Suppressor macrophage (primary cell): ENCODE results near the gene DGKG.
A peak's percentile ranks its signal among the peaks of the same experiment; 100 is the strongest.

Source experiments
- DNase-seq, 4 experiments: peaks; one replicate each; pipeline ENCODE4 v3.0.0-alpha.2; 2020 to 2022

DGKG gene

DNA sequence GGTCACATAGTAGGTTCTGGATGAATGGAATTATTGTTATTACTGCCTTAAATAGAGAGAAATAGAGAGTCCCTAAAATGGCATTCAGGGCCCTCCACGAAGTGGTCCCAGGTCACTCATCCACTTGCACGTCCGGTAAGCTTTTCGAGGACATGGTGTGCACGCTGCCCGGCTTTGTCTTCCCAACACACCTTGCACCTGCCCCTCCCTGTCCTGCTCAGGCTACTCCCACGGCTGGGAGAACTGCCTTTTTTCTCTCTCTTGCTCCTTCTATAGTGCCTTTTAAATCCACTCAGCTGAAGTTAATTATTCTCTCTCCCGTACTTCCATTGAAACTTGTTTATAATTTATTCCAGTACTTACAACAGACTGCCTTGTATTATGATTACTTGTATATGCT lies 5.6 kb upstream of the DGKG start:
- DNase-seq: no peak

DNA sequence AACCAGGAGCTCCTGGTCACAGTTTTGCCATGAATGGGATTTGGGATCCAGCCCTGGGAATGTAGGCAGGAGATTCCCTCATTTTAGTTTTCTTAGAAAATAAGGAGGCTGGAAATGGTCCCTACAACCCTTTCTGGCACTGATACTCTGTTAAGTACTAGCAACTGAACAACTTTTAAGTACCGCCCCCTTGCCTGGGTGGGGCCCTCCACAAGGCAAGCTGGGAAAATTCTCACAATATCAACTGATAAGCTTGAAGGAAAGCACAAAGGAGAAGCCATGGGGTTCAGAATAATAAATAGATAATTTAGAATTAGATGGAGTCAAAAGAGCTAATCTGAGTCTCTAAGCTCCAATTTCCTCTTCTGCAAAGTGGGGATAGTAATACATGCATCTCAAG lies 4.2 kb upstream of the DGKG start:
- no peak for DNase-seq

DNA sequence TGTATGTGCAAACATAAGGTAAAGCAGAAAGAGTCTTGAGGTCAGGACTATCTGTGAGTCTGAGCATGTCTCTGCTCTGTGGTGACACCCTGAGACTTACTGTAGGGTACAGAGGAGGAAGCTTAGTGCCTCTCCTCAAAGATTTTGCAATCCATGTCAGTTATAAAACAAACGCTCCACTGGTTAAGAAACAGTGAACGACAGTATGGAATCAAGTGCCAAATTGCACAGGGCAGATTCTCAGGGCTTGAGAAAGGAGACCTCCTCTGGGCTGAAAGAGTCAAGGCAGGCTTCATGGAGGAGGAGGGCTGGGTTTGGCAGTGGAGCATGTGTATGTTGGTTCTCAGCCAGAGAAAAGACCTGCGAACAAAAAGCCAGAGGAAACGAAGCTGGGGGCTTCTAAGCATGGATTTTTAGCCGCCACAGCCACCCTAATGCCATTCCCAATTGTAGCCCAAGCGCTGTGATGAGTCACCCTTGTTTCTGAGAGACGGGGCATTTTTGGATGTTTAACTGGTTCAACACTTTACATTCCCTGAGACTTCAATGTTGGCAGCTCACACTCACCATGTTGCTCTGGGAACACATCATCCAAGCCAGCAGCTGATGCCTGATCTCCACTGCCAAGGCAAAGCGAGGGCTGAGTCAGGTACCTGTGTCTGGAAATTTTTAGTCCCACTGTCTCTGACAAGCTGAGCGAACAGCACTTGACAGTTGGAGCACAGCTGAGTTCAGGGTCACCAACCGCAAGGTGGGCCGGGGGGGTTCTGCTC lies 3.4 kb upstream of the DGKG start:
- DNase-seq: peak; percentile 48 to 83 (median 74)

DNA sequence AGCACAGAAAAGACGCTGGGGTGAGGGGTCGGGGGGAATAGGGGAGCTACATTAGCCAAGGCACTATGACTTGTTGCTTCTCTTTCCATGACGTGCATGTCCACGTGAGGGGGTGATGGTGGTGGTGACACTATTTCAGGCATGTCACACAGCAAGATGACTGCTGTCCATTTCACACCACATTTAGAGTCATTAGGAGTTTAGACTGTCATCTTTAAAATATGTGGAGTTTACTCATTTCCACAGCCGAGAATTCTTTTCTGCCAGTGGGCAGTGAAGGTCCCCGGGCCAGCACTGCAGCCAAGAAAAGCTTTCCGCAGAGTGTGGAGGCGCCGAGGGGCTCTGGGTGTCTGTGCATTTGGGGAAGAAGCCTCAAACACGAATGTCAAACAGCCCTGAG lies 954 bp upstream of the DGKG start:
- peak in 2 of 4 experiments; percentile 23 to 36 for DNase-seq

DNA sequence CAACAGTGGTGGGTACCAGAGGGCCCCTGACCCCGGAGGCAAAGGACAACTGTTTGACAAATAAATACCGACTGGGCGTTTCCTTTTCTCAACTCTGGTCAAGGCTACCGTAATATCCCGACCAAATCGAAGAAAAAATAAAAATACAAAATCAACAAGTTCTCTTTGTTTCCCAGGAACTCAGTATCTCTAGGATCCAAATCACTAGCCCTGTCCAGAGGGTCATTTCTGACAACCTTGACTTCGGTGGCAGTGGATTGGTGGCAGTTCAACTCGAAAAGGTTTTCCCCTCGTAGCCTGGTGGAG lies 456 bp upstream of the DGKG start:
- DNase-seq: no peak

DNA sequence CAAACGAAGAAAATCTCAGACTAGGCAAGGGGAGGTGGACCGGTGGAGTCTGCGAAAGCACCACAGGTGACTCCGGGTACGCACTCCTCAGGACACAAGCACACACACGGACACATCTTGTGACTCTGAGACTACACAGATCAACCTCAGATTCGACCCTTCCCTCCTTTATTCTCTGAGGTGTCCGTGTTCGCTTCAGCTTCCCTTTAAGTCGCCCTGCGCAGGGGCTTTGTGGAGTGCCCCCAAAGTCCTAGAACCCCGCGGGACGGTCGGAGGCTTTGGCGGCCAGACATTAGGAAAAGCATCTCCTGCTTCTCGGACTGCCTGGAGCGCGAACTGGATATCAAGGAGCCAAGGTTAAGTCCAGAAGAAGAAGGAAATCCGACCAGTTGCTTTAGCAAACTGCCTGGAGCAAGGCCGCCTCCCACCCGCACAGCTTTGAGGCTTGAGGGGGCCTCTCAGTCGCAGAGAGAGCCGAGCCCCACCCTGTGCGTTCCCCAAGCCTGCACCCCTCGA lies 730 bp downstream of the DGKG start:
- no peak for DNase-seq

DNA sequence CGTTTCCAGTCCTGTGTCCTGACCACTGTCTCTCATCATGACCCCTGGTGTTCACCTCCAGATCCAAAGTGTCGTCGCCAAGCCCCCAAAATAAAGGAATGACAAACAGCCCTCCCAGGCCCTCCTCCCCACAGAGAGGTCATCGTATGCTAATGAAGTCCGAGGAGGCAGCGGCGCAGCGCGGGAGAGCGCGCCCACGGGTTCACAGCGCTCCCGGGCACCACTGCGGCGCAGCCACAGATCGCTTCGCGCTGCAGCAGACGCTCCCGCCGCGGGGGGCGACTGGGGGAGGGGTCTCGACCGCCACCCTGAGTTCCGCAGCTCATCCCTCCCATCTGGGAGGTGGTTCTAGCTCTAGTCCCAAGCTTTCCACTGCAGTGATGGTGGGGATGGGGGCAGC lies 1.3 kb downstream of the DGKG start:
- DNase-seq: peak in 3 of 4 experiments; percentile 37 to 64 (median 54)

DNA sequence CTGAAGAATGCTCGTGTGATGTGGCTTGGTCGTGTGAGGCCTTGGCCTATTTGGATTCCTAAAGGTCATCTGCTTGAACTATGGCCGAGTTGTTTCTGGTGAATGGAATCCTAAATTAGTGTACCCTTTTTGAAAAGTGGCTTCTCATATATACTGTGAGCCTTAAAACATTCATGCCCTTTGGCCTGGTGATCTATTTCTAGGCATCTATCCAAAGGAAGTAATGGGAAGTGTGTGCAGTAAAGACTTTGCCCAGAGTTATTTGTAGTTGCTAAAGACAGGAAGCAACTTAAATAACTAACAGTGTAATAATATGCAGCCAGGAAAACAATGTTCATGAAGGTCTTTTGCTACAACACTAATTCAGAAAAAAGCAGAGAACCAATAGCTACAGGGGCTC lies 3.0 kb downstream of the DGKG start:
- peak in 2 of 4 experiments; percentile 49 to 59 for DNase-seq

DNA sequence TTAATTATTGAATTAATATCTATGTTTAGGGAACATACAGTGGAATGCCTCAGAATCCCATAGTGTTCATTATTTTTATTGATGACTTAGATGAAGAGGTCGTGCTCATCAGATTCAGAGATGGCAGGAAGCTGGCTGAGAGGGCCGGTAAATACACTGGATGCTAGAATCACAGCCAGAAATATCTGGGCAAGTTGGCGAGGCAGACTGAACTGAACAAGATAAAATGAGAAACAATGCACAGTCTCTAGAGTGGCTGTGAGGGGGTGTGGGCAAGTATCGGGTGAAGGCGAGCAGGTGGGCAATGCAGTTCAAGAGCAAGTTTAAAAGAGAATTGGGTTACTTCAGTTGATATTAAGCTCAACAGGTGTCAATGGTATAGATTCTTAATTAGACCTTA lies 5.9 kb downstream of the DGKG start:
- no peak for DNase-seq

DNA sequence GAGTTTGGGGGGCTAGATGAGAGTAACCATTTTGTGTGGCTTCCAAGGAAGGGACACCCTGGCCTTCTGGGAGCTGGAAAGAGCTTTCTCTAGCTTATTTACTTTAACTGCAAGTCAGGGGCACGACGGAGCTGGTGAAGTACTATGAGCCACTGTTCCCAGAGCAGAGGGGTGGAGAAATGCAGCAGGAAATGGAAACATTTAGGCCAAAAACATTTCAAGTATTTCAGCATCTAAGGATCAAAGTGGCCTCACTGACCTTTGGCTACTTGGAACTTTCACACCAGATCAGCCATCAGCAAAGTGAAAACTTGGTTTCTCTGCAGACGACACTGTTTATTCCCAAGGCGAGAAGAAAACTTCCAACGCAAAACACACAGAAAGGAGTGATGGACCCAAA lies 7.9 kb downstream of the DGKG start:
- no peak for DNase-seq

DNA sequence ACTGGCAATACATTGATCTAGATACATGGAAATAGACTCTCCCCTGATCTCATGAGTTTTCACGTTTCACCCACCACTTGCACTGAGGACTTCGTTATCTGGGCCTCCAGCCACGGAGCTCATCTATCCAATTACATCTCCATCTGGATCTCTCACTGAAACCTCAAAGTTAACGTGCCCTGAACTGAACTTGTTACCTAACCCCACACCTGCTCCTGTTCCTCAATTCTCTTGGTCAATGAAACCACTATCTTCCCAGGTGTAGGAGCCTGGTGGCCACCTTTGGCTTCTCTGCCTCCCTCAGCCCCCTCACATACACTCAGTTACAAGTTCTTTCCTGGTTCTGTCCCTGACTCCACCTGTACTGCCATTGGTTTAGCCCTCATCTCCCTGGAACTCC lies 9.7 kb downstream of the DGKG start:
- DNase-seq: no peak

DNA sequence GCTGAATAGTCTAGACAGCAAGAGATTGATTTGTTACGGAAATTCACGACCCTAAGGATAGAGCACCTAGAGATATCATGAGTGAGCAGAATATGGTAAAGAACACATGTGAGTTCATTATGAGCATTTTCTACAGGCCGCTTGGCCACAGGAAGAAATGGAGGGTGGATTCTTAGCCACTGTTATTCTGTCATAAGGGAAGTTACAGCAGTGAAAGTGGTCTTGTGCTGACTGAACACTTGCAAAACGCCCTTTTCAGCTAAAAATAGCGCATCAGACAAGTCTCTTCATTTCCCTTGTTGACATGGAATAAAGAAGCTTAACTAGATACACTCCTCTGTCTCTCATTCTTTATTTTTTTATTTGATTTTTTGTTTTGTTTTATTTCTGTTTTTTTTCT lies 19.8 kb downstream of the DGKG start:
- DNase-seq: peak; percentile 78 to 92 (median 86)

DNA sequence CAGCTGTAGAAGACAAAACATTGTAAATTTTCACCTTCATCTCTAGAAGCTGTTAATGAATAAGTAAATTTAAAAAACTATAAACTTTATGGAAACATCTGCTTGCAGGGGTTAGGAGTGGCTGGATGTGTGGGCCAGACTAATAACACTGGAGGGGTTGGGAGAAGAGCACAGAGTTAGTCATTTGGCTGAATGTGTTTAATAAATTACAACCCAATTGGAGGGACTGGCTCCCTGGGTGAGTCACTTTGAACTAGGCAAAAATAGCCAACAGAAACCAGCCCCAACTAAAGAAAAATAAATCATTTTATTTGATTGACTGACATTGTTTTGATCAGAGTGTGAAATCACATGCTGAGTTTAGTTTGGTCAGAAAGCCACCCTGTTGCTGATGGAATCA lies 21.8 kb downstream of the DGKG start:
- no peak for DNase-seq

DNA sequence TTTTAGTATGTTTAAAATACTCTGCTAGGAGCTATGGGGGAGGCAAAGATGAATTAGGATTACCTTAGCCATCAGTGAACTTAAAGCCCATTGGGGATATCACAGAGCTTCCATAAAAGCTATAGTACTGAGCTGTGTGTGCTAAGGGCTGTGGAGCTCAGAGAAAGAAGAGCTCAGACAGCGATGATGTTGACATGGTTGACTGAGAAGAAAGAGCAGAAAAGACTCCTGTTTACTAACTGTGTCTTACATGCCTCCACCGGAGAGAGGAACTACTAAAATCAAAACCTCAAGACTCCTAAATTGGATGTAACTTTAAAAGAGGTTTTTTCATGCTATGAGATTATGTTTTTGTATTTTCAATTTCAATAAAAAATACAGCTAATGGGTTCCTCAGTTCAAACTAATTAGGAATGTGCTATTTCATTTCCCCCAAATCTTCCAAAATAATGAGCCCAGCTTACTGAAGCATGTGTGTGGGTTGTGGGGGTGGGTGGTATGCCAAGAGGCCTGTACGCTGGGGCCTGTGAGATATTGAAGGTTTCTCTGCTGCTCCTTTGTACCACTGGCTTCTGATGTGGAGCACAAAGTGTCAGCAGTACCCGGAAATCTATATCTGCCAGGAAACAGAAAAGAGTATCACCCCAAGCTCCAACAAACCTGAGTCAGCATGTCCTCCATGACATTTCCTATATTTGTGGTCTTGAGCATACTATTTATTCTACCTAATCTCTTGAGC lies 22.7 kb downstream of the DGKG start:
- no peak for DNase-seq

DNA sequence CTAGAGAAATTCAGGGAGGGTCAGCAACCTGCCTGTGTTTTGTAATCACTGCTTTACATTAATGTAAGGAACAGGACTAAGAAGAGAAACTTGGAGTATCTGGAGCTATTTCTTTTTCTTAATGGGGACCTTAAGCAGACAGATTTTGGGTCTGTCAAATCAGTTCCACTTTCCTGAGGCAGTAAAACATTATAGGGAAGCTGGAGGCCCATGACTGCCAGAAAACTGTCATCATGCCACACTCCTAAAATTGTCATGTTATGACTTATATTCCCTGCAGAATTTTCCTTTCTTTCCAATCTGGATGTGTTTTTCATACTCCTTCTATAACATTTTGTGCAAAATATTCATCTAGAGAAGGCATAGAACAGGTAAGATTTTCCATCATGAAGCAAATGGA lies 28.8 kb downstream of the DGKG start:
- DNase-seq: peak; percentile 40 to 65 (median 48)

DNA sequence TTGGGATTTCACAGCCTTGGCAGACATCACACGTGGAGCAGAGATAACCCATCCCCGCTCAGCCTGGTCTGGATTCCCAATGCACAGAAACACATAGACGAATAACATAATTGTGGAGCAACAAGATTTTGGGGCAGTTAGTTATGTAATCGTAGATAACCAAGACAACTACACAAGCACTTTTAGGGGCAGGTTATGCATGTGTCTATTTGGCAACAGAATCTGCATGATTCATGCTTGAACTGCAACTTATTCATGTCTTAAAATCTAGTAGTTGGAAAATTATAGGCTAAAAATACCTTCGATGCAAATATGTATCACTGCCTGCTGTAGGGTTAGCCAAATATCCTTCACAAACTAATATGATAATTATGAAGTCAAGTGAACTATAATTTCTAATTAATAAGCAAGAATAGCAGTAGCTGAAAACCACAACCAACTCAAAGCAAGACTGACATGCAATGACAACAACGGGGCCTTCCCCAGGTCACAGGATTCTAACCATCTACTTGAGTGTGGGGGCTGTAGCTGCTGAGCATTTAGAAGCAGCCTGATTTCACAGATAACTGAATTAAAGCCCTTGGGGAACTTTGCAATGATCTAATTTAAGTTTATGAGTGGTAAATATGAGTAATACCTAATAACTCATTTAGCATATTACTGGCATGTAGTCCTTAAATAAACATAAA lies 31.1 kb downstream of the DGKG start:
- DNase-seq: peak; percentile 19 to 69 (median 52)

DNA sequence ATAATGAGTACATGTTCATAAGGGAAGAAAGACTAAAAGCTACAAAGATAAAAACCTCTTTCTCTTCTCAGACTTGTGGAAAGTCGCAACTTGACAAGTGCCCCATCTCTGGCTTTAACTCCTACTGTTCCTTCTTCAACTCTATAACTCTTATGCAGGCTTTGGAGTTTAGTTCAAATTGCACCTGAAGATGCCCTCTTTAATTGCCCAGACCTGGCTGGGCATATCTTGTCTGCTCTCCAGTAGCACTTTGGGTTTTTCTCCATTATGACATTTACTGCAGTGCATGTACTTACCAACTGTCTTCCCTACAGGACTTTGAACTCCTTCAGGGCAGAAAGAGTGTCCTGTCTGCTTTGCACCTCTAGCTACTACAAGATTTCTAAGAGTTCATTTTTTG lies 32.4 kb downstream of the DGKG start:
- DNase-seq: no peak

DNA sequence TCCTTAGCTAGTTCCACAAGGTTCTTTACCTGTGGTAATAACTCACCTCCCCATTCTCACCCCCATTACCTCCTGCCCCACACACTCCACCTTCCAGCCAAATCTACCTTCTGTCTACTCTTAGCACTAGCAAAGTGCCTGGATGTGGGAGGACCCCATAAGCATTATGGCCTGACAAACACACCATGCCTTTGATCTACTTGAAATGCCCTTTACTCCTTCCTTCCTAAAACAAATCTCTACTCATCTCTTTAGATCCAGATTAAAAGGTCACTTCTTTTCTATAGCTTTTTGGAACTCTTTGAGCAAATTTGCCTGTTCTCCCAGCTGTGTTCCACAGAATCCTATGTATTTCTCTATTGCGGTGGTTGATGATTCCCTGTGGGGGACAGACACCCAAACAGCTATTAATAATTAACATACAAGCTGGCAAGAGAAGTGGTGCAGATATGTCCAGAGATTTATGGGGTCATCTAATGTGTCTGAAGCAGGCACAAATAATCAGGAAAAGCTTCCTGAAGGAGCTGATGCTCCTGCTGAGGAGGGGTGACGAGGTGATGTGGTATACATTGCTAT lies 34.0 kb downstream of the DGKG start:
- no peak for DNase-seq

DNA sequence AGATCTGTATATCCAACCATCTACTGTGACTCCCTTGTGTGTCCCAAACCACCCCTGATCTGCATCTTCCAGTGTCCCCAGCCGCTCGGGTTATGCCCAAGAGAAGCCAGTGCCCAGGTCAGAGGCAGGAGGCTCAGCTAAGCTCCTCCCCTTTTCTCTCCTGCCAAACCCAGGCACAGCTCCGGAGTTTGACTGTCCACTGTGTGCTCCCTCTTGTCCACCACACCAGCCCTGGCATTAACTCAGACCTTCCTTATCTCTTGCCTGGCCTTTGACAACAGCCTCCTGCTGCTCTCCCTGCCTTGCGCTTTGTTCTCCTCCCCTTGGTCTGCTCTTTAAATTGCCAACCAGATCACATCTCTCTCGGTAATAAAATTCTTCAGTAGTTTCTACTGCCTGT lies 39.3 kb downstream of the DGKG start:
- no peak for DNase-seq

DNA sequence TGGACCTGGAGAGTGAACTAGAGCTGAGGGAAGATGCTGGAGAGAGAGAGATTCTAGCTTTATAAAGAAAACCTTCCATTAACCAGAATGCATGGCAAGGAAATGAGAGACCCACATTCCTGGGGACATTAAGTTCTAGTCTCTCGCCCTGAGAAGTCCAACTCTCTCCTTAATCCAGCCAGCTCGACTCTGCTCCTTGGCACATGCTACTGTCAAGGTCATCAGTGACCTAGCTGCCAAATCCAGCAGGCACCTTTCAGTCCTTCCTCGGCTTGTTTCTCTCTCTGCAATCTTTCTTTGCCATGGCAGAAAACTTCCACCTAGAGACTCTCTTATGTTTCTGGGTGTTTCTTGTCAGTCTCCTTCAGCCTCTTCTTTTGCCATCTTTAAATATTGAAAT lies 40.3 kb downstream of the DGKG start:
- no peak for DNase-seq

DNA sequence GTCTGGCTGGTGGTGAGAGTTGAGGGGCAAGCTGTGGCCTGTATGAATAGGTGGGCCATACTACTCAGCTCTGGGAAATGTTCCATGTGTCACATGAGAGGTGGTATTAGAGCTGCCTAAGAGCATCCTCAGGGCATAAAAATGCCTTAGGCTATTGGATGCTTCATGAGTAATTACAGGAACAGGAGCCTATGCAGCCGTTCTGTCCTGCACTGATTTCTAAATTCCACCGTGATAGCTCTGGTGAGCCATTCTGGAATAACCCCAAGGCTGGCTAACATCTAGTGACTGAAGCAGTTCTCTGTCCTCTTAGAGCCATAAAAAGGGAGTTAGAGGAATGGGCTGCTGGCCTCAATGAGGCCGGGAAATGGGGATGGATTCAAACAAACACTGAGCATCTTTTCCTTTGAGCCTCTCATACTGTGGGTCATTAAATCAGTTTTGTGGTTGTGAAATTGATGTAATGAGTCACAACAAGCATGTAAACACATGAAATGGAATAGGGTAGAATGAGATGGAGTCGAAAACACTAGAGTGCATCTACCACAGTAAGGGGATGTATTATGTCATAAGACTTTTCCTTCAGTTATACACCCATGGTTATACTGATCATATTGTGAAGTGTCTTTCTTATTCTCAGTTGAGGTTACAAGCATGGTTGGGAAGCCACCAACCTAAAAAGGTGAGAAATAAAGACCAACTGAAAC lies 41.0 kb downstream of the DGKG start:
- DNase-seq: no peak

DNA sequence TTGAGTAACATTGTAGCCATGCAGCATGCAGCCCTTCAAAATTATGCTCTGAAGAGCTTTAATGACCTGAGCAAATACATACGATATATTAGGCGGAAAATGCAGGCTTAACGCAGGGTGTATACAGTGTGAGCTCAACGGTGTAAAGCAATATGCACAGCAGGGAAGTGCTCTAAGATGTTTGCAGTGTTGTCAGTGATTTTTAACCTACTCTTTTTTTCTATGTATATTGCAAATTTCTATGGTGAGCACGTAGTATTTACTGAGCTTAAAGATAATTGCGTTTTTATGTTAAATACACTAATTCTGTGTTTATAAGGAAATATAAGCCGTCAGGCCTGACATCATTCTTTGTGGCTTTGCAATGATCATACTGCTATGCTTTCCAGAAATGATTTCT lies 42.1 kb downstream of the DGKG start:
- no peak for DNase-seq

DNA sequence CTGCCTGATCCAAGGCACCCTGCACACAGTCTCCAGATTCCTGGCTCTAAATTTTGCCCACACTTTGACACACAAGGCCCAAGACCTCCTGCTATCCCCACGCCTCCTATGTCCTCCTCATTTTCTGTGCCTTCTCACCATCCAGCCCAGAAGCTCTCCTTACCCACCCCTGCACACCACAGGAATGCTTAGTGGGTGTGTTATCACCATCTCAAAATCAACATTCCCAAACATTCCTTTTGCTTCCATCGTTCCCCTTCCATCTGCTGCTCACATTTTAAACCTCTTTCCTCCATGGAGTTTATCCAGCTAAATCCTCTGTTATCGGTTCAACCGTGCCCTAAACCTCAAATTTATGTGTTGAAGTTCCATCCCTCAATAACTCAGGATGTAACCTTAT lies 43.9 kb downstream of the DGKG start:
- DNase-seq: no peak
